HepG2 (cell line): ENCODE measurements around the gene PCIF1. TPM values are rescaled to one million over a fixed set of nuclear protein-coding genes. Genes with fewer than 3 reads are reported as not detected.

Experiments used
- CREB1 ChIP-seq, 2 experiments: fragments of 450-650 bp in 1 of 2; IDR thresholded peaks; 2 replicates each; pipeline ENCODE4 v1.6.1; 2016 to 2017; ENCODE audit warnings: control low read depth in 1 of 2, mild to moderate bottlenecking in 1 of 2, missing compliant biosample characterization in 1 of 2, missing genetic modification characterization in 1 of 2
- GTF3A ChIP-seq: sonication (generic); formaldehyde crosslinking; conservative IDR thresholded peaks from 2 replicates; pipeline ENCODE4 v1.4.0; 2020; ENCODE audit warnings: mild to moderate bottlenecking, missing genetic modification reagents
- HMGXB3 ChIP-seq: sonication (generic); formaldehyde crosslinking; IDR thresholded peaks from 2 replicates; pipeline ENCODE4 v1.4.0; 2020; ENCODE audit warnings: missing genetic modification reagents, borderline replicate concordance
- KDM5A ChIP-seq: fragments of 200-600 bp; sonication (generic); IDR thresholded peaks from 2 replicates; pipeline ENCODE4 v1.7.0; 2018; ENCODE audit warnings: antibody characterized with exemption, mild to moderate bottlenecking, low read length, borderline replicate concordance
- PATZ1 ChIP-seq: sonication (generic); formaldehyde crosslinking; IDR thresholded peaks from 2 replicates; pipeline ENCODE4 v1.4.0; 2020; ENCODE audit warnings: missing genetic modification reagents
- SMAD9 ChIP-seq: sonication (generic); formaldehyde crosslinking; IDR thresholded peaks from 2 replicates; pipeline ENCODE4 v1.5.1; 2020; ENCODE audit warnings: mild to moderate bottlenecking, missing genetic modification reagents
- ZNF124 ChIP-seq: sonication (generic); formaldehyde crosslinking; IDR thresholded peaks from 2 replicates; pipeline ENCODE4 v1.4.0; 2020; ENCODE audit warnings: missing genetic modification reagents
- ZNF20 ChIP-seq: sonication (generic); formaldehyde crosslinking; IDR thresholded peaks from 2 replicates; pipeline ENCODE4 v1.4.0; 2020; ENCODE audit warnings: mild to moderate bottlenecking, moderate library complexity, missing genetic modification reagents
- polyA plus RNA-seq, 8 experiments: library from polyadenylated mRNA; depleted of rRNA in 3 of 8; stranded (reverse) in 7 of 8; unstranded in 1 of 8; fragments of >200 nt; fragmentation: Illumina TruSeq in 4 of 8; extraction: Trizol in 4 of 8; gene quantifications; 2 replicates each; pipeline versions ENCODE4 v1.2.1 to v1.2.3, GENCODE V29; 2011 to 2016; ENCODE audit warnings: low read depth in 4 of 8, missing spikeins in 1 of 8, mixed read lengths in 1 of 8; ENCODE audit not compliant: insufficient read depth in 1 of 8
- total RNA-seq, 5 experiments: library from RNA; depleted of rRNA; stranded (reverse); fragments of >200 nt; fragmentation: Illumina TruSeq; extraction: Trizol; gene quantifications; 2 replicates each; pipeline ENCODE4 v1.2.3, GENCODE V29; 2016; ENCODE audit warnings: low read depth in 1 of 5
- TF ChIP-seq, protein P1 (sequence below): sonication (generic); formaldehyde crosslinking; IDR thresholded peaks from 2 replicates; pipeline ENCODE4 v1.4.0; 2020; ENCODE audit warnings: mild to moderate bottlenecking, missing genetic modification reagents
- TF ChIP-seq, protein P2 (sequence below): sonication (generic); formaldehyde crosslinking; IDR thresholded peaks from 2 replicates; pipeline ENCODE4 v1.9.0; 2021; ENCODE audit warnings: missing genetic modification reagents, borderline replicate concordance

PCIF1 gene
- total and polyA plus RNA-seq, 2 of the 13 experiments (the other 11 are each of a cell fraction or from before 2014, with no cell fraction given): 20.9 to 24.4 TPM

GRCh38 chr20:45935416-45936046 lies 1.0 kb downstream of the PCIF1 start (continued):
- TF ChIP-seq, protein P1, sequence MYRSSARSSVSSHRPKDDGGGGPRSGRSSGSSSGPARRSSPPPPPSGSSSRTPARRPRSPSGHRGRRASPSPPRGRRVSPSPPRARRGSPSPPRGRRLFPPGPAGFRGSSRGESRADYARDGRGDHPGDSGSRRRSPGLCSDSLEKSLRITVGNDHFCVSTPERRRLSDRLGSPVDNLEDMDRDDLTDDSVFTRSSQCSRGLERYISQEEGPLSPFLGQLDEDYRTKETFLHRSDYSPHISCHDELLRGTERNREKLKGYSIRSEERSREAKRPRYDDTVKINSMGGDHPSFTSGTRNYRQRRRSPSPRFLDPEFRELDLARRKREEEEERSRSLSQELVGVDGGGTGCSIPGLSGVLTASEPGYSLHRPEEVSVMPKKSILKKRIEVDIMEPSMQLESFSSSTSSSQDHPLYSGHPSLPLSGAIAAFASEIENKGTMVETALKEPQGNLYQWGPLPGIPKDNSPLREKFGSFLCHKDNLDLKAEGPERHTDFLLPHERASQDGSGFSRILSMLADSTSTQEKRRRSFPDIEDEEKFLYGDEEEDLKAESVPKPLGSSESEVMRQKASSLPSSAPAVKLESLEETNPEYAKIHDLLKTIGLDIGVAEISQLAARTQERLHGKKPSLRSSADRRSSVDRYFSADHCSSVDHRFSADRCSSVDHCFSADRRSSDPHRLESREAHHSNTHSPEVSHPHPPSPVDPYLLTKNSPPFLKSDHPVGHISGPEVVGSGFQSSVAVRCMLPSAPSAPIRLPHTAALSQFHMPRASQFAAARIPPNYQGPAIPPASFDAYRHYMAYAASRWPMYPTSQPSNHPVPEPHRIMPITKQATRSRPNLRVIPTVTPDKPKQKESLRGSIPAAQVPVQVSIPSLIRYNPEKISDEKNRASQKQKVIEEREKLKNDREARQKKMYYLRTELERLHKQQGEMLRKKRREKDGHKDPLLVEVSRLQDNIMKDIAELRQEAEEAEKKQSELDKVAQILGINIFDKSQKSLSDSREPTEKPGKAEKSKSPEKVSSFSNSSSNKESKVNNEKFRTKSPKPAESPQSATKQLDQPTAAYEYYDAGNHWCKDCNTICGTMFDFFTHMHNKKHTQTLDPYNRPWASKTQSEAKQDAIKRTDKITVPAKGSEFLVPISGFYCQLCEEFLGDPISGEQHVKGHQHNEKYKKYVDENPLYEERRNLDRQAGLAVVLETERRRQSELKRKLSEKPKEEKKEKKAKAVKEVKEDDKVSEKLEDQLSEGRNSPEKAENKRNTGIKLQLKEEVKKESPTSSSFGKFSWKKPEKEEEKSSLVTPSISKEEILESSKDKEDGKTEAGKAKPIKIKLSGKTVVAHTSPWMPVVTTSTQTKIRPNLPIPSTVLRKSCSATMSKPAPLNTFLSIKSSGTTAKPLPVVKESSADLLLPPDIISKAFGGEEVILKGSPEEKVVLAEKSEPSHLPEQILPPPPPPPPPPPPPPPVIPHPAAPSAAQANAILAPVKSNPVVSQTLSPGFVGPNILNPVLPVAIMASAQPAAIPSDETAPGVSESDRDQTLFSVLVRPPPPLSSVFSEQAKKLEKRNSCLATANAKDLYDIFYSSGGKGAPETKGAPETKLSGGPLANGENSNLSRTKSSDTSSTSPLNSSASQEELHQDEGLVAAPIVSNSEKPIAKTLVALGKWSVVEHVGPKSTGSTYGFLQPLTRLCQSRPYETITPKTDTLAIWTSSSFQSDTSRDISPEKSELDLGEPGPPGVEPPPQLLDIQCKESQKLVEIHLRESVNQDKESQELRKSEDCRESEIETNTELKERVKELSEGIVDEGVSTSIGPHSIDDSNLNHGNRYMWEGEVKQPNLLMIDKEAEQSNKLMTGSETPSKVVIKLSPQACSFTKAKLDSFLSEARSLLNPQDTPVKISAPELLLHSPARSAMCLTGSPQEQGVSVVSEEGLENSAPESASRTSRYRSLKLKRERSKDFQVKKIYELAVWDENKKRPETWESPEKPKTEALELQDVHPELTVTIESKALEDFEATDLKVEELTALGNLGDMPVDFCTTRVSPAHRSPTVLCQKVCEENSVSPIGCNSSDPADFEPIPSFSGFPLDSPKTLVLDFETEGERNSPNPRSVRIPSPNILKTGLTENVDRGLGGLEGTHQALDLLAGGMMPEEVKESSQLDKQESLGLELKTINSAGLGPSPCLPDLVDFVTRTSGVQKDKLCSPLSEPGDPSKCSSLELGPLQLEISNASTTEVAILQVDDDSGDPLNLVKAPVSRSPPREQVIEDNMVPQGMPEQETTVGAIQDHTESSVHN: no peak
- TF ChIP-seq KDM5A: peak; percentile 86
- TF ChIP-seq HMGXB3 (CRISPR knock-in tag): no peak
- 0 out of 2 replicates have a peak, but pooled peaks have one; percentile 67 for TF ChIP-seq SMAD9 (CRISPR knock-in tag)
- TF ChIP-seq CREB1 (IDR thresholded peaks at IDR 0.05): no peak
- TF ChIP-seq CREB1 (CRISPR knock-in tag; IDR thresholded peaks at IDR 0.05): peak; percentile 37; the same call in 1 of the 2 replicates
- 0 out of 2 replicates have a peak, but pooled peaks have one; percentile 13 for TF ChIP-seq ZNF20 (CRISPR knock-in tag)
- TF ChIP-seq PATZ1 (CRISPR knock-in tag): peak; percentile 6; the same call in 1 of the 2 replicates
- TF ChIP-seq GTF3A: no peak
- TF ChIP-seq, protein P2, sequence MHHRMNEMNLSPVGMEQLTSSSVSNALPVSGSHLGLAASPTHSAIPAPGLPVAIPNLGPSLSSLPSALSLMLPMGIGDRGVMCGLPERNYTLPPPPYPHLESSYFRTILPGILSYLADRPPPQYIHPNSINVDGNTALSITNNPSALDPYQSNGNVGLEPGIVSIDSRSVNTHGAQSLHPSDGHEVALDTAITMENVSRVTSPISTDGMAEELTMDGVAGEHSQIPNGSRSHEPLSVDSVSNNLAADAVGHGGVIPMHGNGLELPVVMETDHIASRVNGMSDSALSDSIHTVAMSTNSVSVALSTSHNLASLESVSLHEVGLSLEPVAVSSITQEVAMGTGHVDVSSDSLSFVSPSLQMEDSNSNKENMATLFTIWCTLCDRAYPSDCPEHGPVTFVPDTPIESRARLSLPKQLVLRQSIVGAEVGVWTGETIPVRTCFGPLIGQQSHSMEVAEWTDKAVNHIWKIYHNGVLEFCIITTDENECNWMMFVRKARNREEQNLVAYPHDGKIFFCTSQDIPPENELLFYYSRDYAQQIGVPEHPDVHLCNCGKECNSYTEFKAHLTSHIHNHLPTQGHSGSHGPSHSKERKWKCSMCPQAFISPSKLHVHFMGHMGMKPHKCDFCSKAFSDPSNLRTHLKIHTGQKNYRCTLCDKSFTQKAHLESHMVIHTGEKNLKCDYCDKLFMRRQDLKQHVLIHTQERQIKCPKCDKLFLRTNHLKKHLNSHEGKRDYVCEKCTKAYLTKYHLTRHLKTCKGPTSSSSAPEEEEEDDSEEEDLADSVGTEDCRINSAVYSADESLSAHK (CRISPR knock-in tag): 0 out of 2 replicates have a peak, but pooled peaks have one; percentile 77
- TF ChIP-seq ZNF124 (CRISPR knock-in tag): 0 out of 2 replicates have a peak, but pooled peaks have one; percentile 9
